DOHH2 (cell line): ENCODE results near the gene CACNA1B.
"Not testable (repeated sequence)": the region's sequence is repeated elsewhere in the genome, so short reads cannot be mapped to it uniquely, and the experiment has no call there.

Source experiments
- H3F3A ChIP-seq: fragments of 200-600 bp; sonication (generic), shearing (Covaris generic); 2 replicates; pipeline ENCODE4 v1.6.0; 2016; ENCODE audit warnings: antibody characterized with exemption, mild to moderate bottlenecking; ENCODE audit not compliant: control insufficient read depth, insufficient read depth
- H3K27ac ChIP-seq: fragments of 200-600 bp; sonication (generic); 2 replicates; pipeline ENCODE4 v1.5.1; 2014; ENCODE audit warnings: low read depth, mild to moderate bottlenecking, low read length, moderate library complexity
- H3K27me3 ChIP-seq: fragments of 200-600 bp; sonication (generic); 2 replicates; pipeline ENCODE4 v1.6.1; 2014; ENCODE audit warnings: mild to moderate bottlenecking, low read length, mixed read lengths; ENCODE audit not compliant: control insufficient read depth
- H3K36me3 ChIP-seq: fragments of 200-600 bp; sonication (generic); 2 replicates; pipeline ENCODE4 v1.6.1; 2014; ENCODE audit warnings: mild to moderate bottlenecking, low read length, moderate library complexity, mixed read lengths; ENCODE audit not compliant: control insufficient read depth
- H3K4me1 ChIP-seq: fragments of 200-600 bp; sonication (generic); 2 replicates; pipeline ENCODE4 v1.6.1; 2014; ENCODE audit warnings: mild to moderate bottlenecking, low read length, mixed read lengths; ENCODE audit not compliant: control insufficient read depth
- H3K4me2 ChIP-seq: fragments of 200-600 bp; sonication (generic); 2 replicates; pipeline ENCODE4 v1.6.0; 2014; ENCODE audit warnings: mild to moderate bottlenecking, low read length, moderate library complexity
- H3K4me3 ChIP-seq: fragments of 200-600 bp; sonication (generic); 2 replicates; pipeline ENCODE4 v1.5.1; 2014; ENCODE audit warnings: mild to moderate bottlenecking, low read length, mixed read lengths
- H3K79me2 ChIP-seq: fragments of 200-600 bp; sonication (generic); 2 replicates; pipeline ENCODE4 v1.6.1; 2014; ENCODE audit warnings: mild to moderate bottlenecking, low read length, mixed read lengths; ENCODE audit not compliant: control insufficient read depth
- H3K9me2 ChIP-seq: fragments of 200-600 bp; sonication (generic); replicated peaks from 2 replicates; pipeline ENCODE4 v1.6.1; 2014; ENCODE audit warnings: mild to moderate bottlenecking, low read length, mixed read lengths; ENCODE audit not compliant: control insufficient read depth
- H3K9me3 ChIP-seq: fragments of 200-600 bp; sonication (generic); 2 replicates; pipeline ENCODE4 v1.6.1; 2014; ENCODE audit warnings: antibody characterized with exemption, low read length, mixed read lengths; ENCODE audit not compliant: control insufficient read depth, insufficient read depth
- H4K20me1 ChIP-seq: fragments of 200-600 bp; sonication (generic); 2 replicates; pipeline ENCODE4 v1.6.0; 2014; ENCODE audit warnings: low read depth, mild to moderate bottlenecking, antibody characterized with exemption, low read length, moderate library complexity; ENCODE audit not compliant: control insufficient read depth, insufficient read depth
- EZH2phosphoT487 ChIP-seq: fragments of 200-600 bp; sonication (generic); IDR thresholded peaks from 2 replicates; pipeline ENCODE4 v1.6.1; 2017; ENCODE audit warnings: borderline replicate concordance, mild to moderate bottlenecking, antibody characterized with exemption, low read length, moderate library complexity, mixed read lengths
- TF ChIP-seq, protein P1 (sequence below): fragments of 200-600 bp; sonication (generic); IDR thresholded peaks from one replicate; pipeline ENCODE4 v1.5.1; 2014; ENCODE audit warnings: antibody characterized with exemption, mild to moderate bottlenecking, low read depth, low read length; ENCODE audit not compliant: poor library complexity, severe bottlenecking

Gene CACNA1B

GRCh38 chr9:138105561-138106505 is 228.3 kb downstream of the CACNA1B start:
- Histone ChIP-seq H3K4me2 (no peak overlapping the region), H3K36me3 (no peaks in the 10 kb centered on the region), H3K4me1 (no peaks in the 10 kb centered on the region), H3K9me3 (no peaks in the 10 kb centered on the region), H3K27ac (no peak overlapping the region), H3K9me2 (no peaks in the 10 kb centered on the region), H3F3A (no peaks in the 10 kb centered on the region), H3K27me3 (no peaks in the 10 kb centered on the region), H3K4me3 (no peak overlapping the region), H4K20me1 (no peaks in the 10 kb centered on the region), H3K79me2 (no peaks in the 10 kb centered on the region)
- TF ChIP-seq, protein P1, sequence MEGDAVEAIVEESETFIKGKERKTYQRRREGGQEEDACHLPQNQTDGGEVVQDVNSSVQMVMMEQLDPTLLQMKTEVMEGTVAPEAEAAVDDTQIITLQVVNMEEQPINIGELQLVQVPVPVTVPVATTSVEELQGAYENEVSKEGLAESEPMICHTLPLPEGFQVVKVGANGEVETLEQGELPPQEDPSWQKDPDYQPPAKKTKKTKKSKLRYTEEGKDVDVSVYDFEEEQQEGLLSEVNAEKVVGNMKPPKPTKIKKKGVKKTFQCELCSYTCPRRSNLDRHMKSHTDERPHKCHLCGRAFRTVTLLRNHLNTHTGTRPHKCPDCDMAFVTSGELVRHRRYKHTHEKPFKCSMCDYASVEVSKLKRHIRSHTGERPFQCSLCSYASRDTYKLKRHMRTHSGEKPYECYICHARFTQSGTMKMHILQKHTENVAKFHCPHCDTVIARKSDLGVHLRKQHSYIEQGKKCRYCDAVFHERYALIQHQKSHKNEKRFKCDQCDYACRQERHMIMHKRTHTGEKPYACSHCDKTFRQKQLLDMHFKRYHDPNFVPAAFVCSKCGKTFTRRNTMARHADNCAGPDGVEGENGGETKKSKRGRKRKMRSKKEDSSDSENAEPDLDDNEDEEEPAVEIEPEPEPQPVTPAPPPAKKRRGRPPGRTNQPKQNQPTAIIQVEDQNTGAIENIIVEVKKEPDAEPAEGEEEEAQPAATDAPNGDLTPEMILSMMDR: no peak
- TF ChIP-seq EZH2phosphoT487: no peak

DNA sequence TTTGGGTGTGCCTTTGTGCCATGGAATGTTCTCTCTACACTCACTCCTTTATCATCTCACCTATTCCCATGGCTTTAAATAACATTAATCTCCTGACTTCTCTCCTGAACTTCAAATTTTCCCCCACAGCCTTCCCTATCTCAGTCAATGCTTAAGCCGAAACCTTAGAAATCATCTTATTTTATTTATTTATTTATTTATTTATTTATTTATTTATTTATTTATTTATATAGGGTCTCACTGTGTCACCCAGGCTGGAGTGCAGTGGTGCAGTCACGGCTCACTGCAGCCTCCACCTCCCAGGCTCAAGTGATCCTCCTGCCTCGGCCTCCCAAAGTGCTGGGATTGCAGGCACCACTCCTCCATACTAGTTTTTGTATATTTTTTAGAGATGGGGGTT is 229.5 kb downstream of the CACNA1B start:
- not testable (repeated sequence) for H3K79me2 ChIP-seq, H4K20me1 ChIP-seq, H3K9me3 ChIP-seq

DNA sequence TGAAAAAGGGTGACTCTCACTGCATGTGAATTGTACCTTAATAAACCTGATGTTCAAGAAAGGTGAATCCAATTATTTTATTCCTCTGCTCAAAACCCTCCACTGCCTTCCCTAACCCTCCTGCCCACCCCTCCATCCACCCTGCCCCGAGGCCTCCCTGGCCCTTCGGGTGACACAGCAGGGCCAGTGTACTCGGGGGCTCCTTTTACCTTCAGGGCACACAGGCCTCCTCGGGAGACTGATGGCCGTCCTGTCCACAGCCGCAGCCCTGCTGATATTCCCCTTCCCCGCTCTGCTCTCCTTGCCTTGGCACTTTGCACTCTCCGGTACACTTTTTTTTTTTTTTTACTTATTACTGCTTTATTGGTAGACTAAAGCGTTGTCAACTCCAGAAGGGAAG is 234.0 kb downstream of the CACNA1B start:
- no peak overlapping the region for H3K27ac ChIP-seq
- no peaks in the 10 kb centered on the region for H3K36me3 ChIP-seq
- H3K4me3 ChIP-seq: no peak overlapping the region
- no peaks in the 10 kb centered on the region for H4K20me1 ChIP-seq
- H3K4me2 ChIP-seq: no peak overlapping the region
- no peaks in the 10 kb centered on the region for H3K79me2 ChIP-seq
- H3F3A ChIP-seq: no peaks in the 10 kb centered on the region
- TF ChIP-seq, protein P1: no peak
- TF ChIP-seq EZH2phosphoT487: no peak
- no peaks in the 10 kb centered on the region for H3K4me1 ChIP-seq
- H3K9me2 ChIP-seq: no peaks in the 10 kb centered on the region
- H3K27me3 ChIP-seq: no peaks in the 10 kb centered on the region
- no peaks in the 10 kb centered on the region for H3K9me3 ChIP-seq

More for the DNA sequence above, 229.5 kb downstream of the CACNA1B start:
- H3F3A ChIP-seq, H3K27me3 ChIP-seq, H3K9me2 ChIP-seq, H3K4me2 ChIP-seq, H3K27ac ChIP-seq, H3K36me3 ChIP-seq, H3K4me3 ChIP-seq, H3K4me1 ChIP-seq: not testable (repeated sequence)

DNA sequence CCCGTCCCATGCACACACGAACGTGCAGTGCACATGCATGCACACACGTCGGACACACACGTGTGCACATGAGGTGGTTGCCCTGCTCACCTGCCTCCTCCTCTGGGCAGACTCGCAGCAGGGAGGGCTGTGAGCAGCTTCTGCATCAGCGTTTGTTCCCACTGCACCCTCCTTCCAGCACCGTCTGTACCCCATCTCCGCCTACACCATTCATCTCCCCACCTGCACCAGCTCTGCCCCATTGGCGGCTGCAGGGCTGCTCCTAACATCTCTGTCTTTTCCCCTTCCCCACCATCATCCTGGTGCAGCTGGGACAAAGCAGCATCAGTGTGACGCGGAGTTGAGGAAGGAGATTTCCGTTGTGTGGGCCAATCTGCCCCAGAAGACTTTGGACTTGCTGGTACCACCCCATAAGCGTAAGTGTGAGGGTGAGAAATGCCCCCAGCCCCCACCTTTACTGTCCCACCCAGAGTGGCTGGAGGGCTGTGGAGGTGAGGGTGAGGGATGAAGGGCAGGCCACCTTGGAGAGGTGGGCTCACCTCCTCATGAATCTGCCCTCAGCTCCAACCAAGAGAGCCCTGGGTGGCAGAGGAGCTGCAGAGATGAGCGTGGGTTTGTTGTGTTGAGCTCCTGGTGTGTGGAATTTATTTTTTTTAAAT is 234.6 kb downstream of the CACNA1B start:
- Histone ChIP-seq H3K9me2 (no peaks in the 10 kb centered on the region), H3F3A (no peaks in the 10 kb centered on the region), H3K36me3 (no peaks in the 10 kb centered on the region), H3K9me3 (no peaks in the 10 kb centered on the region), H3K27me3 (no peaks in the 10 kb centered on the region), H3K4me3 (no peak overlapping the region), H4K20me1 (no peaks in the 10 kb centered on the region), H3K27ac (no peak overlapping the region), H3K4me2 (no peak overlapping the region), H3K4me1 (no peaks in the 10 kb centered on the region), H3K79me2 (no peaks in the 10 kb centered on the region)
- TF ChIP-seq, protein P1: no peak
- TF ChIP-seq EZH2phosphoT487: no peak
